Common myeloid progenitor, CD34-positive (primary cell): ENCODE data around the gene ZNF564.
"Not testable (repeated sequence)": the region's sequence is repeated elsewhere in the genome, so short reads cannot be mapped to it uniquely, and the experiment has no call there.

Source experiments
- CTCF ChIA-PET: fragments of 350-600 bp; sonication (Branson Sonifier 250); formaldehyde crosslinking; loops from one replicate; lab custom pipeline; 2021; ENCODE audit warnings: antibody characterized with exemption; lab: Charles Lee
- POLR2A ChIA-PET: fragments of 350-600 bp; sonication (Branson Sonifier 250); formaldehyde crosslinking; loops from one replicate; lab custom pipeline; 2021; ENCODE audit warnings: antibody characterized with exemption; lab: Charles Lee
- DNase-seq, 3 donors: peaks; one replicate each; pipeline versions ENCODE4 v3.0.0 to v3.0.0-alpha.2; 2013
- H3K27ac ChIP-seq, 2 experiments: 1 replicate in 1 of 2; 2 replicates in 1 of 2; pipeline ENCODE4 v1.7.0; 2013; ENCODE audit warnings: inconsistent platforms in 2 of 2, low read length in 2 of 2, mild to moderate bottlenecking in 2 of 2, low read depth in 1 of 2, moderate library complexity in 1 of 2; ENCODE audit not compliant: severe bottlenecking in 2 of 2, insufficient read depth in 1 of 2, poor library complexity in 1 of 2
- H3K27me3 ChIP-seq, 5 experiments: replicated peaks in 2 of 5; 1 replicate in 3 of 5; 2 replicates in 2 of 5; pipeline versions ENCODE4 v1.6.1 to v1.7.0; 2013; ENCODE audit warnings: low read length in 4 of 5, mild to moderate bottlenecking in 2 of 5, moderate library complexity in 2 of 5, inconsistent platforms in 1 of 5; ENCODE audit not compliant: insufficient read depth in 5 of 5, control insufficient read depth in 4 of 5
- H3K36me3 ChIP-seq, 4 experiments: 1 replicate in 2 of 4; 2 replicates in 2 of 4; pipeline versions ENCODE4 v1.6.1 to v1.7.0; 2013; ENCODE audit warnings: low read length in 3 of 4, control low read depth in 1 of 4, mild to moderate bottlenecking in 1 of 4; ENCODE audit not compliant: control insufficient read depth in 4 of 4, insufficient read depth in 4 of 4
- H3K4me1 ChIP-seq, 4 experiments: 1 replicate in 3 of 4; 2 replicates in 1 of 4; pipeline versions ENCODE4 v1.6.1 to v1.7.1; 2013; ENCODE audit warnings: low read length in 3 of 4, mild to moderate bottlenecking in 3 of 4, control low read depth in 1 of 4, inconsistent platforms in 1 of 4, moderate library complexity in 1 of 4; ENCODE audit not compliant: control insufficient read depth in 4 of 4, insufficient read depth in 4 of 4; ENCODE audit errors: control extremely low read depth in 1 of 4
- H3K4me3 ChIP-seq, 7 experiments: 1 replicate in 4 of 7; 2 replicates in 3 of 7; pipeline versions ENCODE4 v1.5.1 to v1.7.0; 2013; ENCODE audit warnings: mild to moderate bottlenecking in 7 of 7, low read length in 6 of 7, moderate library complexity in 6 of 7, inconsistent platforms in 2 of 7, low read depth in 2 of 7, control low read depth in 1 of 7; ENCODE audit not compliant: insufficient read depth in 4 of 7, control insufficient read depth in 1 of 7; ENCODE audit errors: extremely low read depth in 1 of 7
- H3K9me3 ChIP-seq, 5 experiments: 1 replicate in 4 of 5; 2 replicates in 1 of 5; pipeline versions ENCODE4 v1.6.1 to v1.7.1; 2013; ENCODE audit warnings: low read length in 4 of 5, mild to moderate bottlenecking in 2 of 5, inconsistent platforms in 1 of 5, low read depth in 1 of 5, moderate library complexity in 1 of 5; ENCODE audit not compliant: control insufficient read depth in 4 of 5, insufficient read depth in 2 of 5; ENCODE audit errors: control extremely low read depth in 1 of 5
- WGBS: methylation state at CpG from one replicate; pipeline ENCODE4 v1.1.5; 2013; ENCODE audit not compliant: insufficient coverage; 5-methylcytosine and 5-hydroxymethylcytosine counted together

Gene ZNF564

GRCh38 chr19:12578641-12579040 lies 27.4 kb upstream of the ZNF564 start:
- H3K4me1 ChIP-seq = peaks cover 0 to 9% (median 5%) of the 10 kb centered on the region in 4 experiments
- no peaks in the 10 kb centered on the region for H3K27me3 ChIP-seq
- H3K9me3 ChIP-seq = peaks cover 12 to 42% (median 26%) of the 10 kb centered on the region in 5 experiments
- H3K27ac ChIP-seq = no peak overlapping the region
- peaks cover 23 to 56% (median 39%) of the 10 kb centered on the region in 4 experiments for H3K36me3 ChIP-seq
- no peak overlapping the region for H3K4me3 ChIP-seq
- POLR2A ChIA-PET = no interaction called here
- CTCF ChIA-PET = no interaction called here
- DNase-seq = no peak
- WGBS = 98% methylated on average over 5 of the region's 10 CpGs

- peaks cover 0 to 14% (median 0%) of the 10 kb centered on the region in 5 experiments for H3K9me3 ChIP-seq
- POLR2A ChIA-PET = interaction anchor here (0.6 kb wide), 1 partner anchor 33 kb away, joined by 4 read pairs; no protein-coding TSS in a partner anchor
Measured at GRCh38 chr19:12574036-12574435, 22.8 kb upstream of the ZNF564 start.

GRCh38 chr19:12567951-12568350 lies 16.7 kb upstream of the ZNF564 start:
- Histone ChIP-seq H3K9me3 (no peaks in the 10 kb centered on the region), H3K4me3 (no peak overlapping the region), H3K36me3 (no peaks in the 10 kb centered on the region), H3K27ac (no peak overlapping the region), H3K27me3 (no peaks in the 10 kb centered on the region), H3K4me1 (peaks cover 0 to 2% (median 0%) of the 10 kb centered on the region in 4 experiments)
- ChIA-PET POLR2A (no interaction called here), CTCF (interaction anchor here (0.8 to 1.0 kb wide), 2 partner anchors 14 to 28 kb away, joined by 3 read pairs; no protein-coding TSS in a partner anchor)
- DNase-seq = no peak
- 100% methylated on average over 3 of the region's 4 CpGs for WGBS

More at GRCh38 chr19:12574036-12574435, 22.8 kb upstream of the ZNF564 start:
- CTCF ChIA-PET = interaction anchor here (0.8 to 1.0 kb wide), 2 partner anchors 21 to 182 kb away, joined by 3 read pairs; no protein-coding TSS in a partner anchor
- Histone ChIP-seq H3K4me1 (peaks cover 0 to 10% (median 5%) of the 10 kb centered on the region in 4 experiments), H3K27me3 (no peaks in the 10 kb centered on the region), H3K4me3 (peak overlapping the region in 2 of 7 experiments; percentile 1 to 2), H3K36me3 (peaks cover 0 to 18% (median 9%) of the 10 kb centered on the region in 4 experiments), H3K27ac (no peak overlapping the region)
- WGBS = 70% methylated on average over 3 of the region's 7 CpGs
- peak in 2 of 3 donors; percentile 68 to 75 for DNase-seq

DNA sequence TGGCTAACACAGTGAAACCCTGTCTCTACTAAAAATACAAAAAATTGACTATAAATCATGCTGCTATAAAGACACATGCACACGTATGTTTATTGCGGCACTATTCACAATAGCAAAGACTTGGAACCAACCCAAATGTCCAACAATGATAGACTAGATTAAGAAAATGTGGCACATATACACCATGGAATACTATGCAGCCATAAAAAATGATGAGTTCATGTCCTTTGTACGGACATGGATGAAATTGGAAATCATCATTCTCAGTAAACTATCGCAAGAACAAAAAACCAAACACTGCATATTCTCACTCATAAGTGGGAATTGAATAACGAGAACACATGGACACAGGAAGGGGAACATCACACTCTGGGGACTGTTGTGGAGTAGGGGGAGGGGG lies 15.1 kb upstream of the ZNF564 start:
- H3K27ac ChIP-seq, H3K36me3 ChIP-seq, H3K27me3 ChIP-seq, H3K4me3 ChIP-seq, H3K9me3 ChIP-seq, H3K4me1 ChIP-seq, DNase-seq: not testable (repeated sequence)
- ChIA-PET CTCF (interaction anchor here (0.9 kb wide), 1 partner anchor 14 kb away, joined by 3 read pairs; no protein-coding TSS in a partner anchor), POLR2A (interaction anchor here (0.7 kb wide), 1 partner anchor 62 kb away, joined by 7 read pairs; no protein-coding TSS in a partner anchor)
- no CpG with 5 or more reads among the region's 5 CpGs for WGBS

GRCh38 chr19:12564016-12564664 lies 12.9 kb upstream of the ZNF564 start:
- Histone ChIP-seq H3K4me3 (no peak overlapping the region), H3K36me3 (no peaks in the 10 kb centered on the region), H3K4me1 (peaks cover 0 to 2% (median 0%) of the 10 kb centered on the region in 4 experiments), H3K9me3 (no peaks in the 10 kb centered on the region), H3K27me3 (no peaks in the 10 kb centered on the region), H3K27ac (no peak overlapping the region)
- POLR2A ChIA-PET = no interaction called here
- peak; percentile 82 to 91 (median 85) for DNase-seq
- CTCF ChIA-PET = interaction anchor here (0.7 to 5.6 kb wide), 8 partner anchors 10 to 294 kb away, joined by 3 to 27 read pairs (median 3); no protein-coding TSS in a partner anchor
- 23% methylated on average over 18 of the region's 19 CpGs for WGBS

DNA sequence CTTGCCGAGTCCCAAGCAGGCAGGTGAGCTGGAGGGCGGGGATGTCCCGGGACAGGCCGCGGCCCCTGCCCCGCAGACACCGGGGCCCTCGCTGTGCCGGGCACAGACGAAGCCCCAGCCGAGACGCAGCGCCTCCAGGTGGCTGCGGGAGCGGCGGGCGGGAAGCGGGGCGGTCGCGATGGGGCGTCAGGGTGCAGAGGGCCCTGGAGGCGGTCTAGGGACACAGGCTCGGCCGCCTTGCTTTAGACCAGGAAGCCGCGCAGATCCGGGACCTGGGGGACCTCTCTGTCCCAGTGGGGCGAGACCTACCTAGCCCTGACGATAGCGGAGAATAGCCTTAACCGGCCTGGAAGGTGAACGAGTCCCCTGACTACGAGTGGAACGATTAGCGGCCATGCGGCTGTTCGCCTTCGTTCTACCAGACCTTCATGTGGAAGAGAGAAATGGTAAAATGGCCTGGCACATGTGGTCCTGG lies 4.2 kb upstream of the ZNF564 start:
- H3K4me1 ChIP-seq = peaks cover 6 to 18% (median 13%) of the 10 kb centered on the region in 4 experiments
- ChIA-PET CTCF (no interaction called here), POLR2A (no interaction called here)
- DNase-seq = peak in 2 of 3 donors; percentile 30 to 37
- H3K4me3 ChIP-seq = peak overlapping the region in 3 of 7 experiments; percentile 44 to 54 (median 53)
- H3K9me3 ChIP-seq = no peaks in the 10 kb centered on the region
- no peaks in the 10 kb centered on the region for H3K27me3 ChIP-seq
- no peaks in the 10 kb centered on the region for H3K36me3 ChIP-seq
- no peak overlapping the region for H3K27ac ChIP-seq
- WGBS = 61% methylated on average over 37 of the region's 39 CpGs

GRCh38 chr19:12546903-12547302 lies 4.4 kb downstream of the ZNF564 start:
- Histone ChIP-seq H3K27ac (no peak overlapping the region), H3K36me3 (peaks cover 2 to 47% (median 12%) of the 10 kb centered on the region in 4 experiments), H3K9me3 (peaks cover 0 to 41% (median 4%) of the 10 kb centered on the region in 5 experiments), H3K4me1 (peaks cover 0 to 37% (median 22%) of the 10 kb centered on the region in 4 experiments), H3K27me3 (no peaks in the 10 kb centered on the region), H3K4me3 (no peak overlapping the region)
- 100% methylated on average over 1 of the region's 2 CpGs for WGBS
- no peak for DNase-seq
- CTCF ChIA-PET = interaction anchor here (1.4 kb wide), 1 partner anchor 52 kb away, joined by 5 read pairs; no protein-coding TSS in a partner anchor
- POLR2A ChIA-PET = no interaction called here
